Epidermal melanocyte (primary cell): ENCODE data around the gene GLRA3.

Source experiments
- DNase-seq: peaks from one replicate; pipeline ENCODE4 v3.0.0; 2011; ENCODE audit warnings: low spot score; ENCODE audit not compliant: insufficient read length

GLRA3 gene

GRCh38 chr4:174598800-174599199 is 230.2 kb downstream of the GLRA3 start:
- no peak for DNase-seq

DNA sequence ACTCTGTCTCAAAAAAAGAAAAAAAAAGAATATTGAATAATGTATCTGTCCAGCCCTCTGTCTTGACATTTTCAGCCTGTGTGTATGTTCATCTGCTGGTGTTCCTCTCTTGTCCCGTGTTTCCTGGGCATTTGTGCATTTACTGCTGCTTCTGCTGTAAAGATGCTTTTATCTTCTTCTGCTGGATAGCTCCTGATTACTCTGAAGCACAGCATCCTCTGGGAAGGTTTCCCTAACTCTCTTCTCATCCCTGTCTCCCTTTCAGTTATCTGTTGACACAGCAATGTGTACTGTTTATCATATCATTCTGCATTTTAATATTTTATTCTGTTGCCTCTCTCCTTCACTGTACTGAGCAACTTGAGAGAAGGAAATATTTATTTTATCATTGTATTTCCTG is 232.5 kb downstream of the GLRA3 start:
- DNase-seq: no peak

GRCh38 chr4:174595141-174595929 is 233.7 kb downstream of the GLRA3 start:
- DNase-seq: no peak

GRCh38 chr4:174593701-174594100 is 235.3 kb downstream of the GLRA3 start:
- DNase-seq: no peak

DNA sequence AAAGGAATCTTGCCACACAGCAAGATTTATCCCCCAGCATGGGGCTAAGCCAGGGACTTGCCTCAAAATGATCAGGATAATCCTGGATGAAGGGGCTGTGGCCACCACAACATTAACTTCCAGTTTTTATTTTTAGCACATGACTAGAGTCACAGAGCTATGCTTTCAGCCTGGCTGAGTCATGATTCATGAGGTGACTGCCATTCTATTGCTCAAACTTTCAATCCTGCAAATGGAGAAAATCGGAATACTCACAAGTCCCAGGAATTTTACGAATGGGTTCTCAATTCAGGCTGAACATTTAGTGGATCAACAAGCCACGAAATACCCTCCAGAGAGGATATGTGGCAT is 236.1 kb downstream of the GLRA3 start:
- peak; percentile 71 for DNase-seq

GRCh38 chr4:174592256-174592984 is 236.6 kb downstream of the GLRA3 start:
- DNase-seq: no peak

GRCh38 chr4:174591243-174592021 is 237.6 kb downstream of the GLRA3 start:
- no peak for DNase-seq

- peak; percentile 49 for DNase-seq
These were observed 238.7 kb downstream of the GLRA3 start for GRCh38 chr4:174590336-174590735.
